Cerebellar nuclear complex (tissue), 1 donor: Measurements from ENCODE around the gene RGS19.

Experiments
- DNase-seq, 2 experiments: peaks; one replicate each; lab custom pipeline; 2025; lab: John Stamatoyannopoulos, UW

Gene RGS19

DNA sequence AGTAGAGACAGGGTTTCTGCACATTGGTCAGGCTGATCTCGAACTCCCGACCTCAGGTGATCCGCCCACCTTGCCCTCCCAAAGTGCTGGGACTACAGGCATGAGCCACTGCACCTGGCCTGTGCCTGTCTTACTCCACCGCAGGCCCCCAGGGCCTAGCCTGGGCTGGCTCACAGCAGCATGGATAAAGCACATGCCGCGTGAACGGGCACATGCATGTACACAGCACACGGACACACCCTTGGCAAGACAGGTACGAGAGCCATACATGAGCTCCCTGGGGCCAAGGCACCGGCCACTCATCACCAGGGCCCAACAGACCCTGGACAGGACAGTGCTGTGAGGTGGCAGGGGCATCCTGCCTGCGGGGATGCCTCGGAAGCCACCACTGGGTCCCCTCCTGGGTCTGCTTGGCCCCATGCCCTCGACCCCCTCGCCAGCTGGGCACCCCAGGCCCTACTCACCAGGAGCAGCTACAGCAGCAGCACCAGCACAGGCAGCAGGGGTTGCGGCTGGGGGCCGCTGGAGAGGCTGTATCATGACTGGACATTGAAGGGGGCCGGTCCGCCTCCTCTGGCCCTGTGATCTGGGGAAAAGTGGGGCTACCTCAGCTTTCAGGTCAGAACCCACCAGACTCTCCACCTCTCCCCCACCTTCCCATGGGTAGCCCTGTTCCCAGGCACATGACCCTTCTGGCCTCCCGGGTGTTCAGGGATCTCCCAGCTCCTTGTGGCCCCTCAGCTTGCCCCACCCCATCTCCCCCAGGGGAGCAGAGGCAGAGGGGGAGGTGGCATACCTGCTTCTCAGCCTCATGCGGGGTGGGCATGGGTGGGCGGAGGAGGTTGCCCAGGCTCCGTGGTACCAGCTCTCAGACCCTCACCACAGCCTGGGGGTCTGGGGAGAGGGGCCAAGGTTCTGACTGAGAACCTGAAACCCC lies 3.0 kb downstream of the RGS19 start:
- DNase-seq: no peak

DNA sequence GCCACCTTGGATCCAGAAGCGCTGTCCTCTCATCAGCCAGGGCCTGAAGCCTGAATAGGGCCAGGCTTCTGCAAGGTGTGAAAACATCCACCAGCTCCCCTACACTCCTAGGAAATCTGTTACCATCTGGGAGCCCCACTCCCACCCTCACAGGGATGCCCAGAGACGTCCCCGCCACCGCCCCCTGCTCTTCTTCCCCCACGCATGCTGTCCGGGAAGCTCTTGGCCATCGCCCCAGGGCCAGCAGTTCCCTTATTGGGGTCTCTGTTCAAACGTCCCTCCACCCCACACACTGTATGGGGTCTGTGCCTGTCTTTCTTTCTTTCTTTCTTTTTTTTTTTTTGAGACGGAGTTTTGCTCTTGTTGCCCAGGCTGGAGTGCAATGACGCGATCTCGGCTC lies 3.8 kb downstream of the RGS19 start:
- DNase-seq: no peak

DNA sequence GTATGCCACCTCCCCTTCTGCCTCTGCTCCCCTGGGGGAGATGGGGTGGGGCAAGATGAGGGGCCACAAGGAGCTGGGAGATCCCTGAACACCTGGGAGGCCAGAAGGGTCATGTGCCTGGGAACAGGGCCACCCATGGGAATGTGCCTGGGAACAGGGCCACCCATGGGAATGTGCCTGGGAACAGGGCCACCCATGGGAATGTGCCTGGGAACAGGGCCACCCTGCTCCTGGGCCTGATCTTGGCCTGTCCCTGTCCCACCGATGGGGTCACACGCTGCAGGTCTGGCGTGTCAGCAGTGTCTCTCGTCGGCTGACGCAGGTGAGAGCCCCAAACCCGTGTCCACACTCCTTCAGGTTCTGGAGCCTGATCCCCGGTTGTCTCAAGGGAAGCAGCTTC lies 4.4 kb downstream of the RGS19 start:
- no peak for DNase-seq

DNA sequence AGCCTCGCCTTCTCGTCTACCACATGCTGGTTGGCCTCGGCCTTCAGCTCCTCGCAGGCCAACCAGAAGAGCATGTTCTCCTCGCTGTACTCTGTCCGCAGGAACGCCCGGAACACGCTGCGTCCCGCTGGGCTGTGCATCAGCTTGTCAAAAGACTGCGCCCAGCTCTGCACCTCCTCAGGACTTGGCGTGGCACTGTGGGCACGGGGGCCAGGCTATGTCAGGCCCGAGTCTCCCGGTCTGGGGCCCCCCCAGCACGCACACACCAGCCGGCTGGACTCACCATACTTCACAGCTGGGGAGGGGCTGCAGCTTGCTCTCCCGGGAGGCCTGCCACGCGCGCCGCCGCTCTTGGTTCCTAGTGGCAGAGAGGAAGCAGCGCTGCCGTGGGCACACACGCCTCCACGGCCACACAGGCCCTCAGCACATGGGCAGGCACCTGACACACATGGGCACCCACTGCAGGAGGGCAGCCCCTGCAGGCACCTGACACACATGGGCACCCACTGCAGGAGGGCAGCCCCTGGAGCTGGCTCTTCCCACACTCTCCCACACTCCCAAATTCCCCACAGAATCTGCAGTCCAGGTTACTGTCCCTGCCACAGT lies 5.0 kb downstream of the RGS19 start:
- DNase-seq: no peak

DNA sequence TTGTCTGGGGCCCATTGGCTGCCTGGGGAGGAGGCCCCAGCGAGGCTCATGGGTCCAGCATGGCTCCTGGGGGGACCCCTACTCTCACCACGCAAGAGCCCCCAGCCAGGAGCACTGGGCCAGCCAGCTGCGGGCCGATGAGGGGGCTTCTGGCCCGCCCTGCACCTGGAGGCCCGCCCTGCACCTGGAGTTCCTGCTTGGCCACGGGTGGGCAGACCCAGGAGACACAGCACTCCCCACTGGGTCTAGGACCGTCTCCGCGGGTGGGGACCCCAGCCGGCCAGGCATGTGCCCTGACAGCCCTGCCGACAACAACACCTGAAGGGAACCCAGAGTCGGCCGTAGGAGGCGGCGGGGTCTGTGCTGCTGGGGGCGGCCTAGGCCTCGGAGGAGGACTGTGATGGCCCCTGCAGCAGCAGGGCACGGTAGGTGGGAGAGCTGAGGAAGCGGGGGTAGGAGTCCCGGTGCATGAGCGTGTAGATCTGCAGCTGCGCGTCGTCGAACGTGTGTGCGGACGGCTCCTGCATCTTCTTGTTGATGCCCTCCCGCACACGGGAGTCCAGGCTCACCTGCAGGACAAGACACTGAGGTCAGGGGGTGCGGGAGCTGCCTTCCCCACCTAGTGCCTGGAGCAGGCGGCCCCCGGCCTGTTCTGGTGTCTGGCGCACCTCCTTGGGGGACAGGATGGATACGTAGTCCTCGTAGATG lies 5.7 kb downstream of the RGS19 start:
- no peak for DNase-seq

DNA sequence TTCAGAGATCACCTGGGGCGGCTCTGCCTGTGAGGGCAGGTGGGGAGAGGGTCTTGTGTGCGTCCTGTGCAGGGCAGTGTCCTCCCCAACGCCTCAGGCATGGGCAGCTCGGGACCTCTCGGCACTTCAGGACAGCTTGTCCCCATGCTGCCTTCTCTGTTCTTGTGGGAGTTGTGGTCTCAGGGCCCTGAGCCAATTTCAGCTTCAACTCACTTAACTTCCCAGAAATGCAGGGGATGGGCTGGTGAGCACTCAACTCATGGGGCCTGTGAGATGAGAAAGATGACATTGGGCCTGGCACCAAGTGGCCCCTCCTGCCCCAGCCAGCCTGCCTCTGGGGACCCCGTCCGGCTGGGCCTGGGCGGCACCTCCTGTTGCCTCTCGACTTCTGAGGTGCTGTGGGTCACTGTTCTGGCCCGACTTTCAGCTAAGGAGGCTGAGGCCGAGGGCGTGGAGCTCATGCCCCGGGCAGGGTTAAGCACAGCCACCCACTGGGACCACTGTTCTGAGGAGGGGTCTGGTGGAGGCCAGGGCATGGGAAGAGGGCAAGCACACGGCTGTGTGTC lies 6.7 kb downstream of the RGS19 start:
- DNase-seq: no peak

DNA sequence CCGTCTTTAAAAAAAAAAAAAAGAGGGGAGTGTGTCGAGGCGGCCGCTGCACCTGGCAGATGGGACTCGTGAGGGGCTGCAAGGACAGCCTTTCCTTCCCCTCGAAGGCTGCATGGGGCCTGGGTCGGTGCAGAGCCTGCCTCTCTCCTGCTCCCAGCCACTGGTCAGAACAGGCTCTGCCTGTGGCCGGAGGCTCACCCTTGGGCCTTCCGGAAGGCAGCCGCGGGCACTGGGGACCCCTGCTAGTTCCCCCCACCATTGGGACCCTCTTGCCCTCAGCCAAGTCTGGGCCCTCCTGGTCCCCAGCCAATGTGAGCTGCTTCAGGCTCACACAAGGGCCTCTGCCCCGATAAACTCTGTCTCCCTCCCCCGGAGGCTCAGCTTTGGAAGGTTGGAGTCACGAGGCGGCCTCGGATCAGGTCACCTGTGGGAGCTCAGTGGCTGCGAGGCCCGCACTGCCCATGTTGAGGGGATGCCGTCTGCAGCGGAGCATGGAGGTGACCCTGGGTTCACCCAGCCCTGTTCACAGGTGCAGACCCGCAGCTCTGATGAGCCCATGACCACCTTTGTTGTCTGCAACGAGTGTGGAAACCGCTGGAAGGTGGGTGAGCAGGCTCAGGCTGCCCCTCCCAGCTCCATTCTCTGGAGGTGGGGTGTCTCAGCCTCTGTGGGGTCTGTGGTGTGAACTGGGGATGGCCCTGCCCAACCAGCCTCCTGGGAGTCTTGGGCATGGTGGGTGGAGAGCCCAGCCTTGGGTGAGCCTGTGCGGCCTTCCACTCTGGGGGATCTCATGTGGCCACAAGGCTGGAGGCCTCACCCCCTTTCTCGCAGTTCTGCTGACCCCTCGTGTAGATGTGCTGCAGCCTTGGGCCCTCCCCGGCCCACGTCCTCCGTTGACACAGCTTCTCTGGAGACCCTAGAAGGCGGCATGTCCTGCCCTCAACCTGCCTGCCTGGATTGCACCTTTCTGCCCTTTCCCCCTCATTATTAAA lies 7.7 kb downstream of the RGS19 start:
- DNase-seq: no peak

DNA sequence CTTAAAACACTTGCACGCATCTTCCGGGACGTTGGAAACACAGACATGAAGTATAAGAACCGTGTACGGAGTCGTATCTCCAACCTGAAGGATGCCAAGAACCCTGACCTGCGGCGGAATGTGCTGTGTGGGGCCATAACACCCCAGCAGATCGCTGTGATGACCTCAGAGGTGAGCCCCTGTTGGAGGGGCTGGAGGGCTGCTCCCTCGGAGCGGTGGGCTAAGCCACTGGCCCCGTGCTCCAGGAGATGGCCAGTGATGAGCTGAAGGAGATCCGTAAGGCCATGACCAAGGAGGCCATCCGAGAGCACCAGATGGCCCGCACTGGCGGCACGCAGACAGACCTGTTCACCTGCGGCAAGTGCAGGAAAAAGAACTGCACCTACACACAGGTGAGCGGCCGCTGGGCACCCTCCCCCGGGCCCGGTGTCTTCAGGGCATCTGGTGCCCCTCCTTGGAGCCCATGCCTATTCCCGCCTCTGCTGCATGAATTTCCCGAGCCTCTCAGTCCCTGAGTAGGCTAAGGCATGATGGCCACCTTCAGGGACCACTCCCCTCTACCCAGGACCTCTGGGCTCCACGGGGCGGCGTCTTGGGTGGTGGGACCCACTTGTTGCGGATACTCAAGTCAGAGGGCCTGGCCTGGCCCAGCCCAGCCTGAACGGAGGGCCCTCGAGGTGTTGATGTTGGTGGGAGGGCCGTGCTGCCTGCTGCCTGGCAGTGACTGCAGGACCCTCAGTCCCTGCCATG lies 8.9 kb downstream of the RGS19 start:
- DNase-seq: no peak

DNA sequence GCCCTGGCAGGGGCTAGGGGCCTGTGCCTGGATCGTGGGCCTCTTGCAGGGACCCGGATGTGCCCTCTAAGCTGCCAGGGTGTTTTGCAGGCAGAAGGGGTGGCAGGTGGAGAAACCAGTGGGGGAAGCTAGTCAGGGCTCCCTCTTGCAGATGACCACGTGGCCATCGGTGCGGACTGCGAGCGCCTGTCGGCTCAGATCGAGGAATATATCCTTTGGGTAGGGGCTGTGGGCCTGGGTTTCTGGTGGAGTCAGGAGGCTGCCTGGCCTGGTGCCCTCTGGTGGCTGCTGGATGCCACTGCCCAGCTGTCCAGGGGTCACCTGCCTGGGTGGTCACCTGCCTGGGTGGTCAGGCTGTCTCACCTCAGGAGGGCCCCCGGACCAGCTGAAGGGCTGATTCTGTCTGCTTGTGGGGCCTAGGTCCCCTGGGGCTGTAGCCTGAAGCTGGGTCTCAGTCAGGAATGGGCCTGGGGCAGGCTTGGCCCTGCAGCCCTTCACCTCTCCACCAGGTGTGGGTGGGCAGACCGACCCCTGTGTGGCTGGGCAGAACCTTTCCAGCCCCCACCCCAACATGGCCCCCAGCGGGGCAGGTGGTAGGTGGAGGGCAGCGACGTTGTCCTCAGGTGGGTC lies 9.6 kb downstream of the RGS19 start:
- DNase-seq: no peak

DNA sequence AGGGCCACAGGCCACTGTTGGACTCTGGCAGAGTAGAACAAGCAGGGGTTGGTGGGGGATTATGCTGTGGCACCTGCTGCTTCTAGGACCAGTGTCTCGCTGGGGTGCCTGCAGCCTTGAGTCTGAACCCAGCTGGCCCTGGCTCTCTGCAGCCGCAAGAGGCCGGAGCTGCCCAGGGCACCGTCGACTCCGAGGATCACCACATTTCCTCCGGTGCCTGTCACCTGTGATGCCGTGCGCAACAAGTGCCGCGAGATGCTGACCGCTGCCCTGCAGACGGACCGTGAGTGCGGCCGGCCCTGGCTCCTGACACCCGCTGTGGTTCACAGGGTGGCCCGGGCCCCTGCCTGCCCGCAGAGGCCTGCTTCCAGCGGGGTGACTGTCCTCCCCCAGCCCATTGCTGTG lies 10.1 kb downstream of the RGS19 start:
- no peak for DNase-seq

DNA sequence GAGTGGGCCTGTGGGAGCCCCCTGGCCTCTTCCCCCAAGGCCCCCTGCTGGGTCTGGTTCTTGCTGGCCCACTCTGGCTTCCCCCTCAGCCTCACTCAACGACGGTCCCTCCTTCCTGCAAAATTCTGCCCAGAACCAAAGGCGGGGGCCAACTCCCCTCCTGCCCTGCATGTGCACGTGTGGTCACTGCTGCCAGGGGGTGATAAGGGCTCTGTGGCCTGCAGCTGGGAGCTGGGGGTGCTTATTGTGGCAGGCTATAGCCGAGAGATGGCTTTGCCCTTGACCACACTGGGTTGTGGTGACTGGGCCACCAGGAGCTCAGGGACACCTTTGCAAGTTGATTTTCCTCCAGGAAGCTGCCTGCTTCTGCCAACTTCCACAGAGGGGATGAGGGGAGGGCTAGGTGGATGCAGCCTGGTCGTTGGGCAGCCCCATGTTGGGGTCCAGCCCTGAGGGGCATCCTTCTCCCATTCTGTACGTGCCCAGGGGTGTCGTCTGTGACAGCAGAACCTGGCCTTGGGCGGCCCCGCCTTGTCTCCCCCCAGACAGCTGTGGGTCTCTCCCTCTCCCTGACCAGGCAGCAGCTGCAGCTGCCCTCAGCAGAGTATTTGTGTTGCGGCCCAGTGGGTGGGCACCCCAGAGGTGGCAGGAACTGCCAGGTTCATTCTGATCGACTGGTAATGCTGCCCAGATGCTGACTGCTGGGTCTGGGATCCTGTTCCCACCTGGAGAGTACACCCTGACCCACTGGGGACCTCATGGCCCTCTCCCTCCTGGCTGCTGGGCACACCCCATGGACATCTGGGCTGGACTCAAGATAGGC lies 10.7 kb downstream of the RGS19 start:
- no peak for DNase-seq

DNA sequence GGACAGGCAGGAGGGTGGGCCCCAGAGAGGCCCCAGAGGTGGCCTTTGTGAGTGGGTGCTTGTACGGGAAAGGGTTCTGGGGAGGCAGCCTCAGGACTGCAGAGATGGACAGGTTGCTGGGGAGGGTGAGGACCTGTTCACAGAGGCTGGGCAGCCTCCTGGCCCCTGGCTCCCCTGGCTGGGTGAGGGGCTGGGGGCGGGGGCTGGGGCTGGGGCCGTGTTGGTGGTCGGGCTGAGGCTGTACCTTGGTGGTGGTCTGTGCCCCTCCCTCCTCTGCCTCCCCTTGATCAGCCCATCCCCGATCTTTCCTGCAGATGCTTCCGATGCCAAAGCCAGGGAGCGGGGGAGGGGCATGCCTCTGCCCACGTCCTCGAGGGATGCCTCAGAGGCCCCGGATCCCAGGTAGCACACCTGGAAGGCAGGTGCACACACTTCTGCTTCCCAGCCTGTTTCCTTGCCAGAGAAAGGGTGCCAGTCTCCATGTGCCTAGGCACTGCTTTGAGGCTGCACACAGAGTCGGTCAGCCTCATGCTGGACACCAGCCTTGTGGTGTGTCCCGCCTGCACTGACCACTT lies 11.5 kb downstream of the RGS19 start:
- no peak for DNase-seq

DNA sequence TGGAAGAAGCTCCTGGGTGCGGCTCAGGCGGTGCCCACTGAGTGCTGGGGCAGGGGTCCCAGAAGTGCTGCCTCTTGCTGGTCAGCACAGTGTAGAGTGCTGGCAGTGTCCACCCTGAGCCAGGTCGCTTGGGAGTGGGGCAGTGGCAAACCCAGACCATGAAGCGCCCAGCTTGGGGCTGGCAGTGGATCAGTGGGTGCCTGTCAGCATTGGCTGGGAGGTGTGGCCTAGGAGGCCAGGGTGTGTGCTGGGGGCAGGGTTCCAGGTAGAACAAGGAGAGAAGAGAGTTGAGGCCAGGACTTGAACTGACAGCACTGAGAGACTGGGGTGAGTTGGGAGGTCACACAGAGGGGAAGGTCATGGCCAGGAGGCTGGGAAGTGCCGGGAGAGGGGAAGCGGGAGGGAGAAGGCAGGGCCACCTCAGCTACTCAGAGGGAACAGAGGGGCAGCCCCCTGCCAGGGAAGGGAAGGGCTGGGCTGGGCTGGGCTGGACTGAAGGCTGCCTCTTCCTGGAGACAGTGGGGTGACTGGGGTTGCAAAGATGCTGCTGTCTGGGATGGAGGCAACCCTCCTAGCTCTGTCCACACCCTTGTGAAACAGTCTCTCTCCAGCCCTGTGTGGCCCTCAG lies 12.2 kb downstream of the RGS19 start:
- DNase-seq: no peak

DNA sequence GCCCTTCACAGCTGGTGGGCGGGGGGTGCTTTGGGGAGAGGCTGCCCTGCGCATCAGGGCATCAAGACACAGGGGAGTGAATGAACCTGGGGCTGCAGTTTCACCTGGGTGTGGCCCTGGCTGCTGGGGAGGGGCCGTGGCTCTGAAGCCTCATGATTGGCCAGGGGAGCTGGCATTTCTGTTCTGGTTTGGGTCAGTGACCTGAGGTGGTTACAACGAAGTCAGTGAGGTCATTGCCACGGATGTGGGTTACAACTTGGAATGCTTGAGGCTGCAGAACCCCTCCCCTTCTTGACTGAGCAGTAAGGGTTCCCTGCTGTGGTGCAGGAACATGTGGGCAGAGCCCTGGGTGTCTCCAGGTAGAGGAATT lies 13.4 kb downstream of the RGS19 start:
- no peak for DNase-seq

DNA sequence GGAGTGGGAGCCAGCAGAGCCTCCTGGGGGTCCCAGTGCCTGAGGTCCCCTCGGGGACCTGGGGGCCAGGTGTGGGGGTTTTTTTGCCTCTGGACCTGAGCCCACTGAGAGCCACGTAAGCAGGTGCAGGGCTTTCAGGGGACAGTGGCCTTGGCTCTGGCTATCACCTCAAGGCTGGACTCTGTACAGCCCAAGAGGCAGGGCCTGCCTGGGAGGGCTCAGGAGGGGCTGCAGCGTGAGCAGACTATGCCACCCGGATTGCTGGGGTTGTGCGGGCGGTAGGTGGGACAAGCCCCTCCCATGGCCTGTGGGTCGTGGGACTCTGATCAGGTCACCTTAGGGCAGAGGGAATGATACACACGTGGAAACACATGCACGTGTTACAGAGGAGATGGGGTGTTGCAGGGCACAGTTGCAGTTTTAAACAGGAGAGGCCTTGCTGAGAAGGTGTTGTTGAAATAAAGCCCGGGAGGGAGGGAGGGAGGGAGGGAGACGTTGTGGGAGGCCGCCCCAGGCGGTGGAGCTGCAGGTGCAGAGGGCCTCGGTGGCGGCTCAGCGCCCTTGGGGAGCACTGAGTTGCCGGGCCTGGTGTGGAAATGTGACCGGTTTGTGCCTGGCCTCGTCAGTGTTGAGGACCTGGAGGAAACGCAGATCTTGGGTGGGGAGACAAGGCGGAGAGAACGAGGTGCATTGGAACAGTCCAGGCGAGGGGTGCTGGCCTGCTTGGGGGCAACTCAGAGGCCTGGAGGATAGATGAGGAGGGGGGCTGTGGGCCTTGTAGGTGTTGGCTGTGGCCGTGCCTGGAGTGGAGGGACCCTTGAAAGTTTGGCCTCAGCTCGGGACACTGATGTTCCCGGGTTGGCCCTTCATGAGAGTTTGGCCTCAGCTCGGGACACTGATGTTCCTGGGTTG lies 14.0 kb downstream of the RGS19 start:
- DNase-seq: no peak

DNA sequence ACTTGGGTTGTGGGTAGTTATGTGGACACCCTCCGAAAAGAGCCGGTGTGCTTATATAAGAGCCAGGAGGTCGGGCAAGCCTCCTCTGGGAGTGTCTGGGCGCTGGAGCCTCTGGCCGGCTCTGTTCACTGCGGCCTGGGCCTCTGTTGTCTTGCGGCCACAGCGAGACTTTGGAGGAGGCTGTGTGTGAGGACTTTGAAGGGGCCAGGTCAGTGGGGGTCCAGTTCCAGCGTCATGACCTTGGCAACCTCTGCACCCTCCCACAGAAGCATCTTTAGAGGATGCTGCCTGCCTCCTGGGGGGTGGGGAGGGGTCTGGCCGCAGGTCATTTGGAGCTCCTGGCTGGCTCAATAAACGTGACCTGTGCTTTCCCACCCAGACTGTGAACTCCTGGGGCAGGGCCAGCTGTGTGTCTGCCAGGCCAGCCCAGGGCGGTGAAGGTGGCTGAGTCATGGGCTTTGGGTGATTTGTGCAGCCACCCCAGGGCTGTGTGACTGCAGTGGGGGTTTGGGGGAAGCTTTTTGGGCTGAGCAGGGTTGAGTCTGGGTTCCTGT lies 15.1 kb downstream of the RGS19 start:
- DNase-seq: no peak
